ENCODE measurements around the gene EML4. TPM values are rescaled to one million over a fixed set of nuclear protein-coding genes. Genes with fewer than 3 reads are reported as not detected.

EML4 gene
- total and polyA plus RNA-seq, 2 of the 13 experiments (the other 11 are each of a cell fraction or from before 2014, with no cell fraction given) = 243 to 476 TPM

DNA sequence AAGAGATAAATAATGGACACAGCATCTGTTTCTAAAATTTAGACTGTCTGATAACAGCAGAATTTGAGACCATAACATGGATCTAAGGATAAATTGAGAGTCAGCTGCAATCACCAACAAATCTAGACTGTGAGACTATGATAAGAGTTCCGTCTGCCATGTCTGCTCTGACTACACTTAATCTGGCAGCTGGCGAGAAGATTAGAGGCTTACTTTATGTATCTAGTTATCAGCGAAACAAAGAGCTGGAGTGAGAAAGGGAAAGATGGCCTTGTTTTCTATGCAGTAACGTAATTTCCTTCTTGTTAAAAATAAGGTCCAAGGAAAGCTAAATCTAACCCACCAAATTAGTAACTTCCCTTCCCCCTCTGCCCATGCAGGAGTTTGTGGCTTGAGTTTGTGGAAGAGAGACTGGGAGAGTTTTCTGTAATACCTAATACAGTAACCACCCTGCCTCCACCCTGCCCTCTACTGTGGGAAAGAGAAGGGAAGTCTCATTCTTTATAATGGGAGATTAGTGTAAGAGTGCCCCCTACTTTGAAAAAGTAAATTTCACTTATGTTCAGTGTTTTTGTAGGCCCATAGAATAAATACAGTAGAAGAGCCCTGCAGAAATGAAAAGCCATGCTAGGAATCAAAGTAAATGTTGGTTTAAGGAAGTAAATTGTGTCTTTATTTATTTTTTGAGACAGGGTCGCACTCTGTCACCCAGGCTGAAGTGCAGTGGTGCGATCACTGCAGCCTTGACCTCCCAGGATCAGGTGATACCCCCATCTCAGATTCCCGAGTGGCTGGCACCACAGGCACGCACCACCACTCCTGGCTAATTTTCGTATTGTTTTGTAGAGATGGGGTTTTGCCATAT lies 27.5 kb downstream of the EML4 start (continued):
- TF ChIP-seq, protein P1, sequence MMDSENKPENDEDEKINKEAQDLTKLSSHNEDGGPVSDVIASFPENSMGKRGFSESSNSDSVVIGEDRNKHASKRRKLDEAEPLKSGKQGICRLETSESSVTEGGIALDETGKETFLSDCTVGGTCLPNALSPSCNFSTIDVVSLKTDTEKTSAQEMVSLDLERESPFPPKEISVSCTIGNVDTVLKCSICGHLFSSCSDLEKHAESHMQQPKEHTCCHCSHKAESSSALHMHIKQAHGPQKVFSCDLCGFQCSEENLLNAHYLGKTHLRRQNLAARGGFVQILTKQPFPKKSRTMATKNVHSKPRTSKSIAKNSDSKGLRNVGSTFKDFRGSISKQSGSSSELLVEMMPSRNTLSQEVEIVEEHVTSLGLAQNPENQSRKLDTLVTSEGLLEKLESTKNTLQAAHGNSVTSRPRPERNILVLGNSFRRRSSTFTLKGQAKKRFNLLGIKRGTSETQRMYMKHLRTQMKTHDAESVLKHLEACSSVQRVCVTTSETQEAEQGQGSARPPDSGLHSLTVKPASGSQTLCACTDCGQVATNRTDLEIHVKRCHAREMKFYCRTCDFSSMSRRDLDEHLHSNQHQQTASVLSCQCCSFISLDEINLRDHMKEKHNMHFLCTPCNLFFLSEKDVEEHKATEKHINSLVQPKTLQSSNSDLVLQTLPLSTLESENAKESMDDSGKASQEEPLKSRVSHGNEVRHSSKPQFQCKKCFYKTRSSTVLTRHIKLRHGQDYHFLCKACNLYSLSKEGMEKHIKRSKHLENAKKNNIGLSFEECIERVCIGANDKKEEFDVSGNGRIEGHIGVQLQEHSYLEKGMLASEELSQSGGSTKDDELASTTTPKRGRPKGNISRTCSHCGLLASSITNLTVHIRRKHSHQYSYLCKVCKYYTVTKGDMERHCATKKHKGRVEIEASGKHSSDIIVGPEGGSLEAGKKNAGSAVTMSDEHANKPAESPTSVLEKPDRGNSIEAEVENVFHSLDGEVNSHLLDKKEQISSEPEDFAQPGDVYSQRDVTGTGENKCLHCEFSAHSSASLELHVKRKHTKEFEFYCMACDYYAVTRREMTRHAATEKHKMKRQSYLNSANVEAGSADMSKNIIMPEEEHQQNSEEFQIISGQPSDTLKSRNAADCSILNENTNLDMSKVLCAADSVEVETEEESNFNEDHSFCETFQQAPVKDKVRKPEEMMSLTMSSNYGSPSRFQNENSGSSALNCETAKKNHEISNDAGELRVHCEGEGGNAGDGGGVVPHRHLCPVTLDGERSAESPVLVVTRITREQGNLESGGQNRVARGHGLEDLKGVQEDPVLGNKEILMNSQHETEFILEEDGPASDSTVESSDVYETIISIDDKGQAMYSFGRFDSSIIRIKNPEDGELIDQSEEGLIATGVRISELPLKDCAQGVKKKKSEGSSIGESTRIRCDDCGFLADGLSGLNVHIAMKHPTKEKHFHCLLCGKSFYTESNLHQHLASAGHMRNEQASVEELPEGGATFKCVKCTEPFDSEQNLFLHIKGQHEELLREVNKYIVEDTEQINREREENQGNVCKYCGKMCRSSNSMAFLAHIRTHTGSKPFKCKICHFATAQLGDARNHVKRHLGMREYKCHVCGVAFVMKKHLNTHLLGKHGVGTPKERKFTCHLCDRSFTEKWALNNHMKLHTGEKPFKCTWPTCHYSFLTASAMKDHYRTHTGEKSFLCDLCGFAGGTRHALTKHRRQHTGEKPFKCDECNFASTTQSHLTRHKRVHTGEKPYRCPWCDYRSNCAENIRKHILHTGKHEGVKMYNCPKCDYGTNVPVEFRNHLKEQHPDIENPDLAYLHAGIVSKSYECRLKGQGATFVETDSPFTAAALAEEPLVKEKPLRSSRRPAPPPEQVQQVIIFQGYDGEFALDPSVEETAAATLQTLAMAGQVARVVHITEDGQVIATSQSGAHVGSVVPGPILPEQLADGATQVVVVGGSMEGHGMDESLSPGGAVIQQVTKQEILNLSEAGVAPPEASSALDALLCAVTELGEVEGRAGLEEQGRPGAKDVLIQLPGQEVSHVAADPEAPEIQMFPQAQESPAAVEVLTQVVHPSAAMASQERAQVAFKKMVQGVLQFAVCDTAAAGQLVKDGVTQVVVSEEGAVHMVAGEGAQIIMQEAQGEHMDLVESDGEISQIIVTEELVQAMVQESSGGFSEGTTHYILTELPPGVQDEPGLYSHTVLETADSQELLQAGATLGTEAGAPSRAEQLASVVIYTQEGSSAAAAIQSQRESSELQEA (CRISPR knock-in tag; IDR thresholded peaks at IDR 0.05; ENCODE audit: not compliant biosample characterization) = peak; percentile 58
- TF ChIP-seq ZNF138 (CRISPR knock-in tag; IDR thresholded peaks at IDR 0.05; ENCODE audit: low read depth) (no peak), NONO (IDR thresholded peaks at IDR 0.05) (no peak), NONO (CRISPR knock-in tag; conservative IDR thresholded peaks at IDR 0.05) (peak; percentile 25; the same call in 1 of the 2 replicates), MED8 (CRISPR knock-in tag; IDR thresholded peaks at IDR 0.05; ENCODE audit: insufficient replicate concordance) (no peak), ARNT2 (CRISPR knock-in tag; IDR thresholded peaks at IDR 0.05; ENCODE audit: low read depth) (no peak), SRSF4 (IDR thresholded peaks at IDR 0.05; ENCODE audit: low read depth, low read length, poor library complexity, severe bottlenecking) (no peak), ZNF383 (CRISPR knock-in tag; IDR thresholded peaks at IDR 0.05; ENCODE audit: borderline replicate concordance) (no peak), SIN3B (IDR thresholded peaks at IDR 0.05; ENCODE audit: low read length) (no peak), ZNF543 (CRISPR knock-in tag; IDR thresholded peaks at IDR 0.05) (no peak), ZNF558 (CRISPR knock-in tag; IDR thresholded peaks at IDR 0.05; ENCODE audit: borderline replicate concordance) (no peak; the same call in 1 of the 2 replicates), ZNF331 (CRISPR knock-in tag; IDR thresholded peaks at IDR 0.05) (peak; percentile 58; the same call in 1 of the 2 replicates), ZNF619 (CRISPR knock-in tag; IDR thresholded peaks at IDR 0.05) (0 out of 2 replicates have a peak, but pooled peaks have one; percentile 35), ZSCAN21 (CRISPR knock-in tag; IDR thresholded peaks at IDR 0.05; ENCODE audit: borderline replicate concordance) (no peak), ZNF546 (CRISPR knock-in tag; conservative IDR thresholded peaks at IDR 0.05) (no peak)
- TF ChIP-seq, protein P2, sequence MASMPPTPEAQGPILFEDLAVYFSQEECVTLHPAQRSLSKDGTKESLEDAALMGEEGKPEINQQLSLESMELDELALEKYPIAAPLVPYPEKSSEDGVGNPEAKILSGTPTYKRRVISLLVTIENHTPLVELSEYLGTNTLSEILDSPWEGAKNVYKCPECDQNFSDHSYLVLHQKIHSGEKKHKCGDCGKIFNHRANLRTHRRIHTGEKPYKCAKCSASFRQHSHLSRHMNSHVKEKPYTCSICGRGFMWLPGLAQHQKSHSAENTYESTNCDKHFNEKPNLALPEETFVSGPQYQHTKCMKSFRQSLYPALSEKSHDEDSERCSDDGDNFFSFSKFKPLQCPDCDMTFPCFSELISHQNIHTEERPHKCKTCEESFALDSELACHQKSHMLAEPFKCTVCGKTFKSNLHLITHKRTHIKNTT (CRISPR knock-in tag; IDR thresholded peaks at IDR 0.05) = no peak
- TF ChIP-seq, protein P3, sequence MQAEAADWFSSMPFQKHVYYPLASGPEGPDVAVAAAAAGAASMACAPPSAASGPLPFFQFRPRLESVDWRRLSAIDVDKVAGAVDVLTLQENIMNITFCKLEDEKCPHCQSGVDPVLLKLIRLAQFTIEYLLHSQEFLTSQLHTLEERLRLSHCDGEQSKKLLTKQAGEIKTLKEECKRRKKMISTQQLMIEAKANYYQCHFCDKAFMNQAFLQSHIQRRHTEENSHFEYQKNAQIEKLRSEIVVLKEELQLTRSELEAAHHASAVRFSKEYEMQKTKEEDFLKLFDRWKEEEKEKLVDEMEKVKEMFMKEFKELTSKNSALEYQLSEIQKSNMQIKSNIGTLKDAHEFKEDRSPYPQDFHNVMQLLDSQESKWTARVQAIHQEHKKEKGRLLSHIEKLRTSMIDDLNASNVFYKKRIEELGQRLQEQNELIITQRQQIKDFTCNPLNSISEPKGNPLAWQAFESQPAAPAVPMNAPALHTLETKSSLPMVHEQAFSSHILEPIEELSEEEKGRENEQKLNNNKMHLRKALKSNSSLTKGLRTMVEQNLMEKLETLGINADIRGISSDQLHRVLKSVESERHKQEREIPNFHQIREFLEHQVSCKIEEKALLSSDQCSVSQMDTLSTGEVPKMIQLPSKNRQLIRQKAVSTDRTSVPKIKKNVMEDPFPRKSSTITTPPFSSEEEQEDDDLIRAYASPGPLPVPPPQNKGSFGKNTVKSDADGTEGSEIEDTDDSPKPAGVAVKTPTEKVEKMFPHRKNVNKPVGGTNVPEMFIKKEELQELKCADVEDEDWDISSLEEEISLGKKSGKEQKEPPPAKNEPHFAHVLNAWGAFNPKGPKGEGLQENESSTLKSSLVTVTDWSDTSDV (CRISPR knock-in tag; IDR thresholded peaks at IDR 0.05) = no peak

All from HepG2 (cell line).